K562 (cell line): ENCODE measurements around the gene KRTAP19-4. TPM values are rescaled to one million over a fixed set of nuclear protein-coding genes. Genes with fewer than 3 reads are reported as not detected.

Experiments
- polyA plus RNA-seq, 8 experiments: library from polyadenylated mRNA; depleted of rRNA in 4 of 8; stranded (reverse) in 5 of 8; unstranded in 3 of 8; fragments of >200 nt; fragmentation: Nextera tagmentation in 2 of 8; fragmentation: Illumina TruSeq in 1 of 8; extraction: Ambion mirVana in 2 of 8; extraction: Trizol in 1 of 8; gene quantifications; 2 replicates each; pipeline versions ENCODE4 v1.2.1 to v1.2.3, GENCODE V29; 2011 to 2014; ENCODE audit warnings: inconsistent platforms in 1 of 8, missing spikeins in 1 of 8
- small RNA-seq: library from RNA; depleted of rRNA; stranded (forward); fragments of <200 nt; gene quantifications from one replicate; pipeline ENCODE3, GENCODE V24; 2014
- total RNA-seq, 7 experiments: library from RNA; depleted of rRNA in 6 of 7; stranded (reverse); fragments of >200 nt in 6 of 7; fragmentation: Illumina TruSeq in 2 of 7; extraction: Trizol in 2 of 7; gene quantifications; 2 replicates each; pipeline versions ENCODE4 v1.2.1 to v1.2.3, GENCODE V29; 2011 to 2021; ENCODE audit warnings: low replicate concordance in 1 of 7

The KRTAP19-4 gene
- total and polyA plus RNA-seq, 9 of the 15 experiments (the other 6 are each of a cell fraction or from before 2014, with no cell fraction given), result not detected

Small RNA genes lying within 50 kb of the gene (small RNA-seq; reads per million reads assigned to genes)
- not detected for gene AP000567.1
- not detected for gene KRTAP19-10P
- gene KRTAP19-11P, result not detected
- not detected for gene KRTAP19-9P

Other genes with a start within 250 kb of the KRTAP19-4 start
Only the 7 nearest of the 26 such genes appear.
- gene KRTAP15-1, start 56.9 kb downstream of the KRTAP19-4 start, total RNA-seq (2014; rRNA removed), result not detected in 2 replicates
- gene KRTAP15-1, start 56.9 kb downstream of the KRTAP19-4 start, total RNA-seq (2014; rRNA removed; fragmentation: Illumina TruSeq; extraction: Trizol), result not detected in 2 replicates
- not detected in 2 replicates for gene KRTAP15-1, start 56.9 kb downstream of the KRTAP19-4 start, total RNA-seq (2015; rRNA removed; fragmentation: Illumina TruSeq; extraction: Trizol)
- gene KRTAP15-1, start 56.9 kb downstream of the KRTAP19-4 start, total RNA-seq (2021), result not detected in 2 replicates
- not detected in 2 replicates for gene KRTAP15-1, start 56.9 kb downstream of the KRTAP19-4 start, polyA plus RNA-seq (2011; rRNA removed)
- not detected in 2 replicates for gene KRTAP15-1, start 56.9 kb downstream of the KRTAP19-4 start, polyA plus RNA-seq (2014; fragmentation: Illumina TruSeq; extraction: Trizol)
- not detected for gene KRTAP15-1, start 56.9 kb downstream of the KRTAP19-4 start, polyA plus RNA-seq (2014; fragmentation: Nextera tagmentation; extraction: Ambion mirVana)
- gene KRTAP15-1, start 56.9 kb downstream of the KRTAP19-4 start, polyA plus RNA-seq (2014; rRNA removed), result not detected in 2 replicates
- gene KRTAP19-1, start 16.8 kb downstream of the KRTAP19-4 start, total RNA-seq (2014; rRNA removed), result not detected in 2 replicates
- gene KRTAP19-1, start 16.8 kb downstream of the KRTAP19-4 start, total RNA-seq (2014; rRNA removed; fragmentation: Illumina TruSeq; extraction: Trizol), result not detected in 2 replicates
- not detected in 2 replicates for gene KRTAP19-1, start 16.8 kb downstream of the KRTAP19-4 start, total RNA-seq (2015; rRNA removed; fragmentation: Illumina TruSeq; extraction: Trizol)
- gene KRTAP19-1, start 16.8 kb downstream of the KRTAP19-4 start, total RNA-seq (2021), result not detected in 2 replicates
- gene KRTAP19-1, start 16.8 kb downstream of the KRTAP19-4 start, polyA plus RNA-seq (2011; rRNA removed), result not detected in 2 replicates
- gene KRTAP19-1, start 16.8 kb downstream of the KRTAP19-4 start, polyA plus RNA-seq (2014; fragmentation: Illumina TruSeq; extraction: Trizol), result not detected in 2 replicates
- not detected for gene KRTAP19-1, start 16.8 kb downstream of the KRTAP19-4 start, polyA plus RNA-seq (2014; fragmentation: Nextera tagmentation; extraction: Ambion mirVana)
- not detected in 2 replicates for gene KRTAP19-1, start 16.8 kb downstream of the KRTAP19-4 start, polyA plus RNA-seq (2014; rRNA removed)
- gene KRTAP19-2, start 9.7 kb downstream of the KRTAP19-4 start, total RNA-seq (2014; rRNA removed), result not detected in 2 replicates
- gene KRTAP19-2, start 9.7 kb downstream of the KRTAP19-4 start, total RNA-seq (2014; rRNA removed; fragmentation: Illumina TruSeq; extraction: Trizol), result not detected in 2 replicates
- gene KRTAP19-2, start 9.7 kb downstream of the KRTAP19-4 start, total RNA-seq (2015; rRNA removed; fragmentation: Illumina TruSeq; extraction: Trizol), result not detected in 2 replicates
- gene KRTAP19-2, start 9.7 kb downstream of the KRTAP19-4 start, total RNA-seq (2021), result not detected in 2 replicates
- gene KRTAP19-2, start 9.7 kb downstream of the KRTAP19-4 start, polyA plus RNA-seq (2011; rRNA removed), result not detected in 2 replicates
- gene KRTAP19-2, start 9.7 kb downstream of the KRTAP19-4 start, polyA plus RNA-seq (2014; fragmentation: Illumina TruSeq; extraction: Trizol), result not detected in 2 replicates
- gene KRTAP19-2, start 9.7 kb downstream of the KRTAP19-4 start, polyA plus RNA-seq (2014; fragmentation: Nextera tagmentation; extraction: Ambion mirVana), result not detected
- gene KRTAP19-2, start 9.7 kb downstream of the KRTAP19-4 start, polyA plus RNA-seq (2014; rRNA removed), result not detected in 2 replicates
- gene KRTAP19-3, start 5.2 kb downstream of the KRTAP19-4 start, total RNA-seq (2014; rRNA removed), result not detected in 2 replicates
- gene KRTAP19-3, start 5.2 kb downstream of the KRTAP19-4 start, total RNA-seq (2014; rRNA removed; fragmentation: Illumina TruSeq; extraction: Trizol), result not detected in 2 replicates
- gene KRTAP19-3, start 5.2 kb downstream of the KRTAP19-4 start, total RNA-seq (2015; rRNA removed; fragmentation: Illumina TruSeq; extraction: Trizol), result not detected in 2 replicates
- not detected in 2 replicates for gene KRTAP19-3, start 5.2 kb downstream of the KRTAP19-4 start, total RNA-seq (2021)
- not detected in 2 replicates for gene KRTAP19-3, start 5.2 kb downstream of the KRTAP19-4 start, polyA plus RNA-seq (2011; rRNA removed)
- not detected in 2 replicates for gene KRTAP19-3, start 5.2 kb downstream of the KRTAP19-4 start, polyA plus RNA-seq (2014; fragmentation: Illumina TruSeq; extraction: Trizol)
- gene KRTAP19-3, start 5.2 kb downstream of the KRTAP19-4 start, polyA plus RNA-seq (2014; fragmentation: Nextera tagmentation; extraction: Ambion mirVana), result not detected
- not detected in 2 replicates for gene KRTAP19-3, start 5.2 kb downstream of the KRTAP19-4 start, polyA plus RNA-seq (2014; rRNA removed)
- gene KRTAP19-5, start 5.0 kb upstream of the KRTAP19-4 start, total RNA-seq (2014; rRNA removed), result not detected in 2 replicates
- not detected in 2 replicates for gene KRTAP19-5, start 5.0 kb upstream of the KRTAP19-4 start, total RNA-seq (2014; rRNA removed; fragmentation: Illumina TruSeq; extraction: Trizol)
- not detected in 2 replicates for gene KRTAP19-5, start 5.0 kb upstream of the KRTAP19-4 start, total RNA-seq (2015; rRNA removed; fragmentation: Illumina TruSeq; extraction: Trizol)
- gene KRTAP19-5, start 5.0 kb upstream of the KRTAP19-4 start, total RNA-seq (2021), result not detected in 2 replicates
- gene KRTAP19-5, start 5.0 kb upstream of the KRTAP19-4 start, polyA plus RNA-seq (2011; rRNA removed), result not detected in 2 replicates
- not detected in 2 replicates for gene KRTAP19-5, start 5.0 kb upstream of the KRTAP19-4 start, polyA plus RNA-seq (2014; fragmentation: Illumina TruSeq; extraction: Trizol)
- gene KRTAP19-5, start 5.0 kb upstream of the KRTAP19-4 start, polyA plus RNA-seq (2014; fragmentation: Nextera tagmentation; extraction: Ambion mirVana), result not detected
- gene KRTAP19-5, start 5.0 kb upstream of the KRTAP19-4 start, polyA plus RNA-seq (2014; rRNA removed), result not detected in 2 replicates
- not detected in 2 replicates for gene KRTAP19-6, start 44.7 kb upstream of the KRTAP19-4 start, total RNA-seq (2014; rRNA removed)
- gene KRTAP19-6, start 44.7 kb upstream of the KRTAP19-4 start, total RNA-seq (2014; rRNA removed; fragmentation: Illumina TruSeq; extraction: Trizol), result not detected in 2 replicates
- gene KRTAP19-6, start 44.7 kb upstream of the KRTAP19-4 start, total RNA-seq (2015; rRNA removed; fragmentation: Illumina TruSeq; extraction: Trizol), result not detected in 2 replicates
- gene KRTAP19-6, start 44.7 kb upstream of the KRTAP19-4 start, total RNA-seq (2021), result not detected in 2 replicates
- not detected in 2 replicates for gene KRTAP19-6, start 44.7 kb upstream of the KRTAP19-4 start, polyA plus RNA-seq (2011; rRNA removed)
- not detected in 2 replicates for gene KRTAP19-6, start 44.7 kb upstream of the KRTAP19-4 start, polyA plus RNA-seq (2014; fragmentation: Illumina TruSeq; extraction: Trizol)
- not detected for gene KRTAP19-6, start 44.7 kb upstream of the KRTAP19-4 start, polyA plus RNA-seq (2014; fragmentation: Nextera tagmentation; extraction: Ambion mirVana)
- not detected in 2 replicates for gene KRTAP19-6, start 44.7 kb upstream of the KRTAP19-4 start, polyA plus RNA-seq (2014; rRNA removed)
- not detected in 2 replicates for gene KRTAP19-7, start 64.1 kb upstream of the KRTAP19-4 start, total RNA-seq (2014; rRNA removed)
- not detected in 2 replicates for gene KRTAP19-7, start 64.1 kb upstream of the KRTAP19-4 start, total RNA-seq (2014; rRNA removed; fragmentation: Illumina TruSeq; extraction: Trizol)
- gene KRTAP19-7, start 64.1 kb upstream of the KRTAP19-4 start, total RNA-seq (2015; rRNA removed; fragmentation: Illumina TruSeq; extraction: Trizol), result not detected in 2 replicates
- not detected in 2 replicates for gene KRTAP19-7, start 64.1 kb upstream of the KRTAP19-4 start, total RNA-seq (2021)
- gene KRTAP19-7, start 64.1 kb upstream of the KRTAP19-4 start, polyA plus RNA-seq (2011; rRNA removed), result not detected in 2 replicates
- gene KRTAP19-7, start 64.1 kb upstream of the KRTAP19-4 start, polyA plus RNA-seq (2014; fragmentation: Illumina TruSeq; extraction: Trizol), result not detected in 2 replicates
- gene KRTAP19-7, start 64.1 kb upstream of the KRTAP19-4 start, polyA plus RNA-seq (2014; fragmentation: Nextera tagmentation; extraction: Ambion mirVana), result not detected
- gene KRTAP19-7, start 64.1 kb upstream of the KRTAP19-4 start, polyA plus RNA-seq (2014; rRNA removed), result not detected in 2 replicates